Measurements from ENCODE around the gene IMMT.
A peak's percentile ranks its signal among the peaks of the same experiment; 100 is the strongest.

Gene IMMT

DNA sequence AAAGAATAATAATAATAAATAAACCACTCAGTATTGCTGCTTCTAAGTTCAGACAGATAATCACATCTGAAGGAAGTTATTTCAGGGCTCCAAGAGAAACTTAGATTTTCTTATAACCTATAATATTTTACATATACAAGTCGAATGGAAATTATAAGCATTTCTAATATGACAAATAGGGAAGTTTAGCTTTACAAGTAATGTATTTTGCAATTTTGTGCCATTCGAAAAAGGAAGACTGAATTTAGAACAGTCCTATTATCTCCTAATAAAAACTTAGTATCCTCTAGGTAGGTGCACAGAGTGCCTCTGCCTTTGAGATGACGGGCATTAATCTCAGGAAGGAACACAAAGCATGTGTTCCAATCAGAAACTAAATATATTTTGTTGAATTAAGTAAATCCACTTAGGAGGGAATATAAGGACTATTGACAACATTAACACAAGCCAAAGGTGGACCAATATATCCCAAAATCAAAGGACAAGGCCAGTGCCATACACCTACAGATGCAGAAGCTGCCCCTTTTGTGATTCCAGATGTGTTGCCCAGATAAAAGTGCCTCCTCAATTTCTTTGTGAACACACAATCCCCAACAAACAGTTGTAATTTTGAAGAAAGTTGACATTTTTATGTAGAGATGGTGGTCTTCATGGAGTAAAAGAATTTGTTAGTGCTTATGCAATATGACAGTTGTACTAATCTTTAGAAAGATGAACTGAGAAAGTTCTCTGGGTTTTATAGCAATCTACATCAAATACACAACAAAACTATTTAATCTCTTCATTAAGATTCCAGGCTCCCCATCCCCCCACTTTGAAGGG, 52.6 kb downstream of the IMMT start:
- DNase-seq (ENCODE audit: low spot score) = no peak

GRCh38 chr2:86140969-86141392, 54.3 kb downstream of the IMMT start:
- no peak for DNase-seq (ENCODE audit: low spot score)

DNA sequence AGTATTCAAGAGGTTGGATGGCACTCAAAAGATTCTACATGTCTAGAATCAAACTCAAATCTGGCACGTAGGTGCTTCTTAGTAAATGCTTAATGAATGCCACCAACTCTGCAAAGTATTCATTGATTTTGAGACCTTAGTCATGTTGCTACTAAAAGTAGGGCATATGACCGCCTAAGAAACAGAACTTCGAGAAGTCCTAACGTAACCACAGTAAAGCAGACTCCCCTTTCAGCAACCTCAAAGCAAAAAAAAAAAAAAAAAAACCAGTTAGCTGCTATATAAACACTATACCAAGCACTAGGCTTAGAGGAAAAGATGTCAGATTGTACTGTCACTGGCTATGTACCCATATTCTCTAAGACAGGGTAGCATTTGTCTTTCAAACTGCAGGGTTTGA, 55.3 kb downstream of the IMMT start:
- DNase-seq (ENCODE audit: low spot score) = no peak

- no peak for DNase-seq (ENCODE audit: low spot score)
Observed at GRCh38 chr2:86138736-86139625, 56.3 kb downstream of the IMMT start.

DNA sequence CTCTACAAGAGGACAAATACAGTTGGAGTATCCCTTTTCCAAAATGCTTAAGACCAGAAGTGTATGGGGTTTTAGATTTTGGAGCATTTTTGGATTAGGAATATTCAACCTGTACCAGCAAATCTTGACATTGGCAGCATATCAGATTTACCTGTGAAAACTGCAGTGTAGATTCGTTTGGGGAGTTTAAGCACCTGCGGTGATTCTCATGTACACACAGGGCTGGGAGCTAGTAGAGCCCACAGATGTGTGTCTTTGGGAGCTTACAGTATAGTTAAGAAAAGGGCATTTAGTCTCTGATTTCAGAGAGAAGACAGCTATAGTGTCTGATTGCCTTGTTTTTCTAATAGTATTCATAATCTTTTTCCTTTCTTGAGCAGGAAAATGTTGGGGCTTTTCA, 59.1 kb downstream of the IMMT start:
- DNase-seq (ENCODE audit: low spot score) = no peak

- no peak for DNase-seq (ENCODE audit: low spot score)
Observed at GRCh38 chr2:86135653-86136052, 59.6 kb downstream of the IMMT start.

GRCh38 chr2:86134709-86135108, 60.6 kb downstream of the IMMT start:
- no peak for DNase-seq (ENCODE audit: low spot score)

GRCh38 chr2:86124683-86125082, 70.6 kb downstream of the IMMT start:
- no peak for DNase-seq (ENCODE audit: low spot score)

- no peak for DNase-seq (ENCODE audit: low spot score)
Observed at GRCh38 chr2:86123328-86123925, 71.8 kb downstream of the IMMT start.

GRCh38 chr2:86118130-86118529, 77.1 kb downstream of the IMMT start:
- no peak for DNase-seq (ENCODE audit: low spot score)

GRCh38 chr2:86107031-86107430, 88.2 kb downstream of the IMMT start:
- DNase-seq (ENCODE audit: low spot score) = no peak

- DNase-seq (ENCODE audit: low spot score) = peak; percentile 86
Observed at GRCh38 chr2:86105969-86106945, 89.0 kb downstream of the IMMT start, which contains the start of gene PTCD3. Gene PTCD3, plus strand, starts transcription at chr2:86106235. Its CDS starts 13 bp downstream, at chr2:86106248.

DNA sequence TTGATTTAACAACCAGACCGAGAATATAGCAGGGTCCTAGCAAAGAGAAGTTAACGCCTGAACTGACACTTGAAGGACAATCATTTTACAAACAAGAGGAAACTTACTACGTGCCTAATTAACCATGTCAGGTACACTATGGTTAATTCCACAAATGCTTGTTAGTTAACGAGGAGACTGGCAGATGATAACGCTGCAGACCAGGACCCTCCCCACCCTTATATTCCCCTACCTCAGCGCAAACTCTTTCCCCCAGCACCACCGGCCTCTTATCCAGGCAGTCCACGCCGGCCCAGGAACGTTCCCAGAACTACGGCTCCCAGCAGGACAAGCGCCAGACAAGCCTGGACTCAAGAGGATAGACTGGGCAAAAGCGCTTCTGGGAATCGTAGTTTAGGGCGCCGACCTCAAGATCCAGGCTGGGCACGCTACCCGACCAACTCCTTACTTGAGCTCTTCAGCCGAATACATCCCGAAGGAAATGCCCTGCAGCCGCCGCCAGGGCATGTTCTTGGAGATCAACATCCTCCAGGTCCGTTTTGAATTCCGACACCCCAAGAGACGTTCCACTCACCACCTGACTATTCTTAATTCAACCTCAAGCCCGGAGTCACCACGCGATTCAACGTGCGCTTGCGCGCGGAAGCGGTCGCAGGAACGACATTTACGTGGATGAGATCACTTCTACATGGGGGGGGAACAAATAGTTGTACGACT, 89.9 kb downstream of the IMMT start, which contains the start of gene POLR1A:
POLR1A (minus strand) TSS at position 635 of the 717 bp plus-strand sequence; CDS start at position 525, 110 bp downstream.
- DNase-seq (ENCODE audit: low spot score) = peak; percentile 79

GRCh38 chr2:86102157-86102556, 93.1 kb downstream of the IMMT start:
- DNase-seq (ENCODE audit: low spot score) = no peak

DNA sequence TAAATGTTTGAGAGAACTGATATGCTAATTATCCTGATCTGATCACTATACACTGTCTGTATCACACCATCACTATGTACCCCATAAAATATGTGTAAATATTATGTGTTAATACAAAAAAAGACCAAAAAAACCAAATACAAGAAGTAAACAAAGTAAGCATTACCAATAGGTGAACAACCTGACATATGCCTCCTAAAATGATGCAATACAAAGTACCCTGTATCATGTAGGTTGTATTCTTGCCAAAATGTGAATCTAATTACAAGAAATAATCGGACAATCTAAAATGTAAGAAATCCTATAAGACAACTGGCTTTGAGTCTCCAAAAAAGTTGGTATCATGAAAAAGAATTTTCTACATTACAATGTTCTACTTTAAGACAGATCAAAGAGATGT, 97.3 kb downstream of the IMMT start:
- DNase-seq (ENCODE audit: low spot score) = no peak

- no peak for DNase-seq (ENCODE audit: low spot score)
Observed at GRCh38 chr2:86097114-86097896, 98.0 kb downstream of the IMMT start.

- no peak for DNase-seq (ENCODE audit: low spot score)
Observed at GRCh38 chr2:86094229-86094628, 101.0 kb downstream of the IMMT start.

All from AG08396 (cell line).